Parathyroid adenoma (tissue), 2 donors: ENCODE measurements around the gene FTSJ1.
A peak's percentile ranks its signal among the peaks of the same experiment; 100 is the strongest.

Experiments
- H2AFZ ChIP-seq: fragments of 300-600 bp; sonication (generic); one replicate; pipeline ENCODE4 v1.7.0; 2017; ENCODE audit warnings: antibody characterized with exemption, mild to moderate bottlenecking
- H3K27ac ChIP-seq: fragments of 300-600 bp; sonication (generic); one replicate; pipeline ENCODE4 v1.7.0; 2017
- H3K27me3 ChIP-seq: fragments of 300-600 bp; sonication (generic); one replicate; pipeline ENCODE4 v1.7.0; 2017; ENCODE audit warnings: low read length; ENCODE audit not compliant: control insufficient read depth, insufficient read depth
- H3K36me3 ChIP-seq: fragments of 300-600 bp; sonication (generic); one replicate; pipeline ENCODE4 v1.7.0; 2017; ENCODE audit warnings: low read length; ENCODE audit not compliant: control insufficient read depth, insufficient read depth
- H3K4me1 ChIP-seq: fragments of 300-600 bp; sonication (generic); one replicate; pipeline ENCODE4 v1.7.0; 2017; ENCODE audit warnings: control low read depth
- H3K4me2 ChIP-seq: fragments of 300-600 bp; sonication (generic); one replicate; pipeline ENCODE4 v1.7.0; 2017; ENCODE audit warnings: low read length
- H3K4me3 ChIP-seq: fragments of 300-600 bp; sonication (generic); one replicate; pipeline ENCODE4 v1.7.0; 2017; ENCODE audit warnings: low read depth, low read length
- H3K79me2 ChIP-seq: fragments of 300-600 bp; sonication (generic); one replicate; pipeline ENCODE4 v1.7.0; 2017; ENCODE audit warnings: control low read depth
- H3K9ac ChIP-seq: fragments of 300-600 bp; sonication (generic); one replicate; pipeline ENCODE4 v1.7.0; 2017; ENCODE audit warnings: mild to moderate bottlenecking
- H3K9me3 ChIP-seq: fragments of 300-600 bp; sonication (generic); one replicate; pipeline ENCODE4 v1.7.0; 2017; ENCODE audit warnings: low read length; ENCODE audit not compliant: control insufficient read depth
- CTCF ChIP-seq: fragments of 300-600 bp; sonication (generic); IDR thresholded peaks from one replicate; pipeline ENCODE4 v1.7.0; 2017; ENCODE audit warnings: antibody characterized with exemption, mild to moderate bottlenecking
- donor health status: primary hyperparathyroidism.

FTSJ1 gene

DNA sequence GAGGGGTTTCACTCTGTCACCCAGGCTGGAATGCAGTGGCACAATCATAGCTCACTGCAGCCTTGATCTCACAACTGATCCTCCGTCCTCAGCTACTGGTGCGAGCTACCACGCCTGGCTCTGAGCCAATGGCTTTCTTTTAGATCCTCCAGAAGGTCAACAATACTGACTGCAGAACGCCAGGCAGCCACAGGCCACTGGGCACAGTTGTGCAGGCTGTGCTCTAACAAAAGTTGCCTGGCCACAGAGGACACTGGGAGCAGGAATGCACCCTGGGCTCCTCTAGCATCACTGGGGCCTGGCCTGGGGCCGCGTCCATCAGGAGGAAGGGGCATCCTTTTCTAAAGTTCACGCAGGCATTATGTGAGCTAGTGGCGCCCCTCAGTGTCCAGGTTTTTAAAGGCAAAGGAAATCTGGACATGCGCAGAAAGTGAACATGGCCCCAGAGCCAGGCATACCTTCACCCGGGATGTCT is 17.9 kb downstream of the FTSJ1 start:
- TF ChIP-seq CTCF: peak; percentile 26
- H3K36me3 ChIP-seq: no peaks in the 10 kb centered on the region
- no peak overlapping the region for H3K4me3 ChIP-seq
- H3K4me1 ChIP-seq: no peaks in the 10 kb centered on the region
- no peaks in the 10 kb centered on the region for H3K79me2 ChIP-seq
- H3K27ac ChIP-seq: no peak overlapping the region
- no peak overlapping the region for H3K9ac ChIP-seq
- no peak overlapping the region for H2AFZ ChIP-seq
- H3K27me3 ChIP-seq: no peaks in the 10 kb centered on the region
- no peaks in the 10 kb centered on the region for H3K9me3 ChIP-seq
- H3K4me2 ChIP-seq: no peak overlapping the region

DNA sequence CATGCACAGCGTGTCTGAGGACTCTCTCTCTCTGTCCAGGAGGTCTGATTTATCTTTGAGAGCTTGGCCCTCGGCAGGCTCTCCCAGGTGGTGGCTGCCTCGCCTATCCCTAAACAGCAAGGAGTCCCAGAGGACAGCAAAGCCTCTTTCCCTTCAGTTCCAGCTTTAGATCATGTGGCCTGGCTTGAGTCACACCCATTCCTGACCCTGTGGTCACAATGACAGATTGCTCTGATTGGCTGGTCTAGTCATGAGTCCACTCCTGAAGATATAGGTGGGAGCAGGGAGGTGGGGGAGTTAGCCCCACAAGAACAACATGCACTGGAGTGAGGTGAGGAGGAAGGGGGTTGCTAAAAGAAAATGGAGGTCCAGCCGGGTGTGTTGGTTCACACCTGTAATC is 20.7 kb downstream of the FTSJ1 start:
- no peaks in the 10 kb centered on the region for H3K9me3 ChIP-seq
- no peaks in the 10 kb centered on the region for H3K79me2 ChIP-seq
- no peak overlapping the region for H3K4me2 ChIP-seq
- no peak for TF ChIP-seq CTCF
- no peaks in the 10 kb centered on the region for H3K36me3 ChIP-seq
- H3K27ac ChIP-seq: no peak overlapping the region
- no peaks in the 10 kb centered on the region for H3K27me3 ChIP-seq
- no peak overlapping the region for H3K9ac ChIP-seq
- no peak overlapping the region for H2AFZ ChIP-seq
- no peaks in the 10 kb centered on the region for H3K4me1 ChIP-seq
- no peak overlapping the region for H3K4me3 ChIP-seq

GRCh38 chrX:48497871-48498270 is 21.9 kb downstream of the FTSJ1 start:
- TF ChIP-seq CTCF: no peak
- Histone ChIP-seq H3K27me3 (no peaks in the 10 kb centered on the region), H3K9ac (no peak overlapping the region), H3K36me3 (no peaks in the 10 kb centered on the region), H3K4me2 (no peak overlapping the region), H3K27ac (no peak overlapping the region), H3K9me3 (no peaks in the 10 kb centered on the region), H3K4me3 (no peak overlapping the region), H2AFZ (no peak overlapping the region), H3K79me2 (no peaks in the 10 kb centered on the region), H3K4me1 (no peaks in the 10 kb centered on the region)

DNA sequence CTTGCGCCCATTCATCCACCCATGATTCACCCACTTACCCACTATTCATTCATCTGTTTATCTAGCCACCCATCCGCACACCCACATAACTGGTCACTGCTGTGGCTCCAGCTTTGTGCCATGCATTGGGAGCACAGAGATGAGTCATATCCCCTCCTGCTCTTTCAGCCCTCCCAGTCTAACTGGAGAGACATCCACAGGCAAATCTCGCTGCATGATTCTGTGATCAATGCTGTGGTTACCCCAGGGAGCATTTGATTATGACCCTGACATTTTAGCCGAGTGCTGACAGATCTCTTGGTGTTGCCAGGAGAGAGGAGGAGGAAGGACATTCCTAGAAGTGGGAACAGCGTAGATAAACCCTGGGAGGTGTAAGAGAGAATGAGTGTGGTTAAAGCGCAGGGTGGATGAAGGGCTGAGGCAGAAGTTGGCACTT is 22.4 kb downstream of the FTSJ1 start:
- no peak for TF ChIP-seq CTCF
- no peaks in the 10 kb centered on the region for H3K79me2 ChIP-seq
- H3K27ac ChIP-seq: no peak overlapping the region
- H3K36me3 ChIP-seq: no peaks in the 10 kb centered on the region
- no peak overlapping the region for H3K4me3 ChIP-seq
- H3K9me3 ChIP-seq: no peaks in the 10 kb centered on the region
- H2AFZ ChIP-seq: no peak overlapping the region
- no peak overlapping the region for H3K4me2 ChIP-seq
- H3K4me1 ChIP-seq: no peaks in the 10 kb centered on the region
- no peak overlapping the region for H3K9ac ChIP-seq
- H3K27me3 ChIP-seq: no peaks in the 10 kb centered on the region

GRCh38 chrX:48504261-48504660 is 28.3 kb downstream of the FTSJ1 start:
- TF ChIP-seq CTCF: no peak
- H3K4me3 ChIP-seq: no peak overlapping the region
- no peak overlapping the region for H2AFZ ChIP-seq
- H3K27me3 ChIP-seq: no peaks in the 10 kb centered on the region
- no peaks in the 10 kb centered on the region for H3K79me2 ChIP-seq
- no peak overlapping the region for H3K27ac ChIP-seq
- H3K4me1 ChIP-seq: no peaks in the 10 kb centered on the region
- H3K9ac ChIP-seq: no peak overlapping the region
- no peaks in the 10 kb centered on the region for H3K9me3 ChIP-seq
- H3K4me2 ChIP-seq: no peak overlapping the region
- no peaks in the 10 kb centered on the region for H3K36me3 ChIP-seq
